ENCODE results near the gene MITF. TPM values are rescaled to one million over a fixed set of nuclear protein-coding genes. Genes with fewer than 3 reads are reported as not detected.

The MITF gene
- total and polyA plus RNA-seq, 8 donors, result 1.8 to 9.7 (median 5.5) TPM

DNA sequence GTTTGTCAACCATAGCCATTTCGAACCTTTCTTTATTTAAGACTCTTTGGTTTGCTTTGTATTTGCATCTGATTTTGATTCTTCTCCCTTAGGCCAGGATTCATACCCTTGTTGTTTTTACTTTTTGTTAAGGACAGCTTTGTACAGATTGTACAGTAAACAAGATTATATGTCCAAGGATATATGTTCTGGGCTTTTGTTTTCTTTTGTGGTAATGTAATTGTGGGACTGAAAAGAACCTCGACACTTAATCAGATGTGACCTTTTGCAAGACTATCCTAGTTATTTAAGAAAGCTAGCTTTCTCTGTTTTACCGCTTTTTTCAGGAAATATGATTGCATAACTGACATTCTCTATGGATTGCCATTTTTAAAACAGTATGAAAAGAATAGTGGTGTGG, 193.2 kb downstream of the MITF start:
- DNase-seq, result no peak
- Histone ChIP-seq H3K4me1 (no peaks in the 10 kb centered on the region), H3K27ac (no peak overlapping the region), H3K4me3 (no peak overlapping the region), H3K27me3 (no peaks in the 10 kb centered on the region), H3K9me3 (no peaks in the 10 kb centered on the region), H3K36me3 (no peaks in the 10 kb centered on the region)
- TF ChIP-seq, protein P1, sequence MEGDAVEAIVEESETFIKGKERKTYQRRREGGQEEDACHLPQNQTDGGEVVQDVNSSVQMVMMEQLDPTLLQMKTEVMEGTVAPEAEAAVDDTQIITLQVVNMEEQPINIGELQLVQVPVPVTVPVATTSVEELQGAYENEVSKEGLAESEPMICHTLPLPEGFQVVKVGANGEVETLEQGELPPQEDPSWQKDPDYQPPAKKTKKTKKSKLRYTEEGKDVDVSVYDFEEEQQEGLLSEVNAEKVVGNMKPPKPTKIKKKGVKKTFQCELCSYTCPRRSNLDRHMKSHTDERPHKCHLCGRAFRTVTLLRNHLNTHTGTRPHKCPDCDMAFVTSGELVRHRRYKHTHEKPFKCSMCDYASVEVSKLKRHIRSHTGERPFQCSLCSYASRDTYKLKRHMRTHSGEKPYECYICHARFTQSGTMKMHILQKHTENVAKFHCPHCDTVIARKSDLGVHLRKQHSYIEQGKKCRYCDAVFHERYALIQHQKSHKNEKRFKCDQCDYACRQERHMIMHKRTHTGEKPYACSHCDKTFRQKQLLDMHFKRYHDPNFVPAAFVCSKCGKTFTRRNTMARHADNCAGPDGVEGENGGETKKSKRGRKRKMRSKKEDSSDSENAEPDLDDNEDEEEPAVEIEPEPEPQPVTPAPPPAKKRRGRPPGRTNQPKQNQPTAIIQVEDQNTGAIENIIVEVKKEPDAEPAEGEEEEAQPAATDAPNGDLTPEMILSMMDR (IDR thresholded peaks at IDR 0.05), result no peak
- intact Hi-C loops (cut with DNase I), result no loop called here
- FAIRE-seq, result no peak
- ATAC-seq, result no peak
- WGBS, 2 donors, result 85 to 87% methylated on average over 3 of the region's 3 CpGs

DNA sequence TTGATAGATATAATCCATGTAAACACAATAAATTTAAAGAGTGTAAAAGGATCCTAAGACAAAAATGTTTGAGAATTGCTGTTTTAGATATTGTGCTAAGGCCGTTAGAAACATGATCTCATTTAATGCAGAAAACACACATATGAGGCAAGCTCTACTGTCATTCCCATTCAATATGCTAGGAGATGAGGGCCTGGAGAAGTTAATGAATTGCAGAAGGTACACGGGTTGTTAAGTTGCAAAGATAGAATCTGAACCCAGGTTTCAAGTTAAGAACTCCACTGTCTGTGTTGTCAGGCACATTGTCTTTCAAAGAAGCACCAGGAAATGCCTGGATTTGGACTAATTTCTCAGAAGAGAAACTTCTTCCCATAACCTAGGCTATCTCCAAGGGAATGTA, 195.1 kb downstream of the MITF start:
- Histone ChIP-seq H3K4me1 (no peaks in the 10 kb centered on the region), H3K9me3 (no peaks in the 10 kb centered on the region), H3K4me3 (no peak overlapping the region), H3K27ac (no peak overlapping the region), H3K36me3 (no peaks in the 10 kb centered on the region), H3K27me3 (no peaks in the 10 kb centered on the region)
- no peak for DNase-seq
- FAIRE-seq, result no peak
- WGBS, 2 donors, result 72 to 77% methylated on average over 2 of the region's 2 CpGs
- no peak for ATAC-seq
- intact Hi-C loops (cut with DNase I), result no loop called here
- TF ChIP-seq, protein P1 (IDR thresholded peaks at IDR 0.05), result no peak

DNA sequence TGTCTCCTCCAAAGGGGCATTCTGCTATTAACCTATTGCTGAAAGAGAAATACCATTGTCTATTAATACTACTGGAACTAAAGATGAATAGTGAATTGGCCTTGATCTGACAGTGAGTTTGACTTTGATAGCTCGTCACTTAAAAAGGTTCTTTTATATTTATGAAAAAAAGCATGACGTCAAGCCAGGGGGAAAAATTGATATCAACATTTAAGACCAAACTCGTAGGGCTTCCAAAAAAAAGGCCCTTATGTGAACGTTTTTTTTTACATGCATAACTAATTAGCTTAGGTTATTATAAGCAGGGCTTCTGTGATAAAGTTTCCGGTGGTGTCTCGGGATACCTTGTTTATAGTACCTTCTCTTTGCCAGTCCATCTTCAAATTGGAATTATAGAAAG, 197.0 kb downstream of the MITF start:
- H3K36me3 ChIP-seq, result peaks cover 0 to 2% (median 0%) of the 10 kb centered on the region in 3 donors
- FAIRE-seq (no peak), DNase-seq (no peak), ATAC-seq (no peak)
- H3K4me1 ChIP-seq, result no peaks in the 10 kb centered on the region
- no peaks in the 10 kb centered on the region for H3K9me3 ChIP-seq
- TF ChIP-seq, protein P1 (IDR thresholded peaks at IDR 0.05), result no peak
- no peaks in the 10 kb centered on the region for H3K27me3 ChIP-seq
- intact Hi-C loops (cut with DNase I), result no loop called here
- 74 to 86% methylated on average over 6 of the region's 6 CpGs for WGBS, 2 donors
- H3K27ac ChIP-seq, result no peak overlapping the region
- H3K4me3 ChIP-seq, result no peak overlapping the region

DNA sequence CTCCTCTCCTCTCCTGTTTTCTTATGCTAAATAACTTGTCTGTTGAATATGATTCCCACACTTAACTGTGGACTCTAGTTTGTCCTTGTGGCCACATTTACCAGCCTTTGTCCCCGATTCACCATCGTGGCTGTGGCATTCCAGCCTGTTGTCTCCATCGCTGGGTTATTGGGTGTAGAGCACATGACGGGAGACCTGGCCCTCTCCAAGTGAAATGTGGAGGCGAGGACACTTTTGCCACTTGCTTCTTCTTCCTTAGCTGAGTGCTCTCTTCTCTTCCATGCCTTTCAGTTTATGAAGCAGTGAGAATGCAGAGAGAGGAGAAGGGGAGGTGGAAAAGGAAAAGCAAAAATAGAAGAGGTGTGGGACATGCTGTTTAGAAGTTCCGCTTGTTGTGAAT, 198.8 kb downstream of the MITF start:
- FAIRE-seq, result no peak
- Histone ChIP-seq H3K9me3 (no peaks in the 10 kb centered on the region), H3K27ac (no peak overlapping the region), H3K36me3 (peaks cover 0 to 2% (median 0%) of the 10 kb centered on the region in 3 donors), H3K4me3 (no peak overlapping the region), H3K4me1 (no peaks in the 10 kb centered on the region), H3K27me3 (no peaks in the 10 kb centered on the region)
- no peak for DNase-seq
- ATAC-seq, result no peak
- TF ChIP-seq, protein P1 (IDR thresholded peaks at IDR 0.05), result no peak
- 95 to 96% methylated on average over 6 of the region's 6 CpGs for WGBS, 2 donors
- intact Hi-C loops (cut with DNase I), result no loop called here

DNA sequence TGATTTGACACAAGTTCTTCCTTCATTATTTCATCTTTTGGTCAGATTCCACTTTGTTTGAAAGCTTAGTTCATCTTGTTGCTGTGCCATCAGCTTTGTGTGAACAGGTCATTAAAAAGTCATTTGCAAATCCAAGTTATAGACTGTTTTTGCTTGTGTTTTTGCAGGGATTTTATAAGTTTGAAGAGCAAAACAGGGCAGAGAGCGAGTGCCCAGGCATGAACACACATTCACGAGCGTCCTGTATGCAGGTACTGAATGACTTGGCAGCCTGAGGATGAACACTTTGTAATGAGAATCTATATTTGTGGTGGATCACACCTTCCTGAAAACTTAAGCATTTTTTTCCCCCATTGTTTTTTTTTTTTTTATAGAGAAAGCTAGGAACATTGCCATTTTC, 199.7 kb downstream of the MITF start:
- no peak for ATAC-seq
- no peak for FAIRE-seq
- Histone ChIP-seq H3K9me3 (no peaks in the 10 kb centered on the region), H3K36me3 (peaks cover 0 to 2% (median 0%) of the 10 kb centered on the region in 3 donors), H3K4me1 (no peaks in the 10 kb centered on the region), H3K27ac (no peak overlapping the region), H3K27me3 (no peaks in the 10 kb centered on the region), H3K4me3 (no peak overlapping the region)
- DNase-seq, result no peak
- intact Hi-C loops (cut with DNase I), result no loop called here
- TF ChIP-seq, protein P1 (IDR thresholded peaks at IDR 0.05), result no peak
- WGBS, 2 donors, result 98% methylated on average over 3 of the region's 3 CpGs
